OCI-LY3 (cell line): ENCODE data around the gene MIER1.
A peak's percentile ranks its signal among the peaks of the same experiment; 100 is the strongest.

Source experiments
- H2AFZ ChIP-seq: fragments of 200-600, 300-600 bp; shearing (Covaris generic); 2 replicates; pipeline ENCODE4 v1.6.0; 2014; ENCODE audit warnings: antibody characterized with exemption, low read depth, low read length
- H3K27ac ChIP-seq: fragments of 200-600, 300-600 bp; sonication (generic); 2 replicates; pipeline ENCODE4 v1.5.1; 2014; ENCODE audit warnings: mild to moderate bottlenecking, low read length, moderate library complexity, mixed read lengths
- H3K27me3 ChIP-seq: fragments of 200-600, 300-600 bp; sonication (generic); 2 replicates; pipeline ENCODE4 v1.6.1; 2014; ENCODE audit warnings: low read depth, low read length, mixed read lengths
- H3K36me3 ChIP-seq: fragments of 200-600, 300-600 bp; sonication (generic); replicated peaks from 2 replicates; pipeline ENCODE3; 2014; ENCODE audit warnings: low read depth, low read length, mixed read lengths
- H3K4me1 ChIP-seq: fragments of 300-600, 200-600 bp; sonication (generic); 2 replicates; pipeline ENCODE4 v1.6.1; 2014; ENCODE audit warnings: low read length, mixed read lengths
- H3K4me2 ChIP-seq: fragments of 200-600, 300-600 bp; sonication (generic); 2 replicates; pipeline ENCODE4 v1.6.1; 2014; ENCODE audit warnings: low read length, mixed read lengths
- H3K4me3 ChIP-seq: fragments of 300-600, 200-600 bp; sonication (generic); 2 replicates; pipeline ENCODE4 v1.5.1; 2014; ENCODE audit warnings: antibody characterized with exemption, mild to moderate bottlenecking, low read length, moderate library complexity
- H3K79me2 ChIP-seq: fragments of 300-600, 200-600 bp; shearing (Covaris generic); 2 replicates; pipeline ENCODE4 v1.6.1; 2014; ENCODE audit warnings: mild to moderate bottlenecking, low read length, mixed read lengths
- H3K9ac ChIP-seq: fragments of 300-600, 200-600 bp; shearing (Covaris generic); 2 replicates; pipeline ENCODE4 v1.6.0; 2014; ENCODE audit warnings: mild to moderate bottlenecking, low read length, moderate library complexity
- H3K9me3 ChIP-seq: fragments of 200-600, 300-600 bp; shearing (Covaris generic); 2 replicates; pipeline ENCODE4 v1.6.1; 2014; ENCODE audit warnings: low read length, mixed read lengths; ENCODE audit not compliant: insufficient read depth
- H4K20me1 ChIP-seq: fragments of 200-600, 300-600 bp; sonication (generic); 2 replicates; pipeline ENCODE4 v1.6.1; 2016; ENCODE audit warnings: low read length, mixed read lengths; ENCODE audit not compliant: insufficient read depth
- CTCF ChIP-seq: fragments of 200-600, 300-600 bp; sonication (generic); IDR thresholded peaks from 2 replicates; pipeline ENCODE4 v1.5.1; 2014; ENCODE audit warnings: antibody characterized with exemption, low read length, low read depth
- EZH2phosphoT487 ChIP-seq: fragments of 200-600 bp; shearing (Covaris generic); IDR thresholded peaks from 2 replicates; pipeline ENCODE4 v1.6.1; 2018; ENCODE audit warnings: antibody characterized with exemption, mixed run types, low read depth

The MIER1 gene

DNA sequence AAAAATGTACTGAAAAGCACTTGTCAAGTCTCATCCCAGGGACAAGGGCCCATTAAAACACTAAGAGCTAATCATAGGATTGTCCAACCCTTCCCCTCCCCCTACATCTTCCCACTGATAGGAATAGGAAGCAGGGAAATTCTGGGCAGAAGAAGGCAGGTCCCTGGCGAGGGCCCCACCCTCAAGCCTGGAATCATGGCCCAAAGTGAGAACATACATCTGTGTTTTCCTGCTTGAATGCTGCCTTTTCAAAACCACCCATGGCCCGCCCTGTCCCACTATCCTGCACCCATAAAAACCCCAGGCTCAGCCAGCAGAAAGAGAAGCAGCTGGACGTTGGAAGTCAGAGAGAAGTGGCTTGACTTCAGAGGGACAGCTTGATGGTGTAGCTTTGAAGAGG, 5.0 kb upstream of the MIER1 start:
- TF ChIP-seq EZH2phosphoT487, result no peak
- no peak for TF ChIP-seq CTCF
- peaks cover 3% of the 10 kb centered on the region for H3K36me3 ChIP-seq
- no peaks in the 10 kb centered on the region for H4K20me1 ChIP-seq
- no peak overlapping the region for H3K4me2 ChIP-seq
- no peaks in the 10 kb centered on the region for H3K9me3 ChIP-seq
- H3K79me2 ChIP-seq, result peaks cover 18% of the 10 kb centered on the region
- H3K4me1 ChIP-seq, result peaks cover 10% of the 10 kb centered on the region
- H3K27me3 ChIP-seq, result no peaks in the 10 kb centered on the region
- H3K27ac ChIP-seq, result no peak overlapping the region
- H2AFZ ChIP-seq, result no peak overlapping the region
- H3K4me3 ChIP-seq, result no peak overlapping the region
- no peak overlapping the region for H3K9ac ChIP-seq

DNA sequence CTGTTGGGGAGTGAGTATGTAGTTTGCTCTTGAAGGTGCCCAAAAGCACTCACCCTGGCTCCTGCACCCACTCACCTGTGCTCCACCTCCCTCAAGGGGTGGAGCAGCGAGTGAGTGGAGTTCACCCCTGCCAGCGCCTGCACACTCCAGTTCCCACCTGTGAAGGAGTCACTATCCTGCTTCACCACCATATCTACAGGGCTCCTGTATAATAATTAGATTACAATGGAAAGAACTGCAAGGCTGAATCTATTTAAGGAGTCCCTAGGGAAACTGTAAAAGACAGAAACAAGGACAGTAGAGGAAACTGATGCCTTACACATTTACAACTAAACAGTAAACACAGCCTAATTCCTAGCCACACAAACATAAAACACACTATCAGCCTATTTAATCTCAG, 4.2 kb upstream of the MIER1 start:
- H3K4me1 ChIP-seq, result peaks cover 10% of the 10 kb centered on the region
- no peak overlapping the region for H3K9ac ChIP-seq
- H3K4me2 ChIP-seq, result no peak overlapping the region
- peaks cover 22% of the 10 kb centered on the region for H3K79me2 ChIP-seq
- H4K20me1 ChIP-seq, result no peaks in the 10 kb centered on the region
- H3K4me3 ChIP-seq, result no peak overlapping the region
- H3K27ac ChIP-seq, result no peak overlapping the region
- H3K36me3 ChIP-seq, result peaks cover 3% of the 10 kb centered on the region
- H3K27me3 ChIP-seq, result no peaks in the 10 kb centered on the region
- no peak overlapping the region for H2AFZ ChIP-seq
- TF ChIP-seq CTCF (no peak), EZH2phosphoT487 (no peak)
- no peaks in the 10 kb centered on the region for H3K9me3 ChIP-seq

DNA sequence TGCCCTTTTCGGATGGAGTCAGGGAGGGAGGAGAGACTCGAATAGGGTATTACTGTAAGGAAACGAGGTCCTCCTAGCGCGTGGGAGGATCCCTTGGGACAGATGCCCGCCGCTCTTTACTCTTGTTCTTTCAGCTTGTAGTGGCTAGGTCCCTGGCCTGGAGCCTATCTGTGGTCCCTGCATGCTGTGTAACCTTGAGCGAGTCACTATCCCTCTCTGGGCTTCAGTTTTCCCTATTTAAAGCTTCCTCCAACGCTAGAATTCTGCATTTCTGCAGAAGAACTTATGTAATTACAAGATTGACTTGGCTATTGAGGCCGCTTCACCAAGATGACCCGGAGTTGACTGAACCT, 744 bp downstream of the MIER1 start:
- no peak for TF ChIP-seq CTCF
- TF ChIP-seq EZH2phosphoT487, result no peak
- Histone ChIP-seq H3K4me2 (peak overlapping the region; percentile 85), H3K27ac (peak overlapping the region; percentile 64)

DNA sequence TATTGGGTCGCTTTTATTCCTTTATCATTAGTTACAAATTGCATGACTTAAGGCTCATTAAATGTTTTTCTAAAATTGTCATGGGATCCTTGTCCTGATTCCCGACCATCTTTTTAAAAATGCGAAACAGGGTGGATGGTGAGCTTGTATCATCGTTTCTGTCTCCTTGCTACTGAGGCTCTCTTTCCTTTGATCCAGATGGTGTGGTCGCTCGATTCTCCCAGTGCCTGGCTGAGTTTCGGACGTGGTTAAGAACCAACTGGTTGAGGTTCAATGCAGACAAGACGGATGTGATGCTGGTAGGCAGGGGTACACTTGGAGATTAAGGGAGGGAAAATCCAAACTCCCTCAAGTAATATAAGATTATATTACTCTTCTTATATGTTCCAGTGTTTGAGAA, 1.2 kb downstream of the MIER1 start:
- Histone ChIP-seq H3K4me2 (peak overlapping the region; percentile 85), H3K4me3 (peak overlapping the region; percentile 94), H3K9ac (peak overlapping the region; percentile 83), H4K20me1 (no peaks in the 10 kb centered on the region), H3K27ac (peak overlapping the region; percentile 64; the same call in 1 of the 2 replicates), H3K79me2 (peaks cover 42% of the 10 kb centered on the region), H2AFZ (peak overlapping the region; percentile 82; the same call in 1 of the 2 replicates), H3K9me3 (no peaks in the 10 kb centered on the region), H3K27me3 (no peaks in the 10 kb centered on the region), H3K36me3 (no peaks in the 10 kb centered on the region), H3K4me1 (peaks cover 27% of the 10 kb centered on the region)
- TF ChIP-seq EZH2phosphoT487 (no peak), CTCF (no peak)

More for the DNA sequence above, 744 bp downstream of the MIER1 start:
- H2AFZ ChIP-seq, result peak overlapping the region; percentile 82
- no peaks in the 10 kb centered on the region for H3K36me3 ChIP-seq
- peaks cover 38% of the 10 kb centered on the region for H3K79me2 ChIP-seq
- peak overlapping the region; percentile 94 for H3K4me3 ChIP-seq
- no peaks in the 10 kb centered on the region for H3K9me3 ChIP-seq
- H3K9ac ChIP-seq, result peak overlapping the region; percentile 83
- H3K27me3 ChIP-seq, result no peaks in the 10 kb centered on the region
- no peaks in the 10 kb centered on the region for H4K20me1 ChIP-seq
- H3K4me1 ChIP-seq, result peaks cover 27% of the 10 kb centered on the region
